Testis (tissue), 3 donors: ENCODE data around the gene APPBP2. TPM values are rescaled to one million over a fixed set of nuclear protein-coding genes. Genes with fewer than 3 reads are reported as not detected.

Source experiments
- DNase-seq: peaks from one replicate; pipeline ENCODE4 v3.0.0-alpha.2; 2019
- H3K27ac ChIP-seq, 2 donors: fragments of 200-600 bp; sonication (generic); one replicate each; pipeline ENCODE4 v1.5.1; 2019
- H3K27me3 ChIP-seq: fragments of 200-600 bp; sonication (generic); one replicate; pipeline ENCODE4 v1.5.1; 2019
- H3K36me3 ChIP-seq: fragments of 200-600 bp; sonication (generic); one replicate; pipeline ENCODE4 v1.5.1; 2017; ENCODE audit warnings: low read depth; ENCODE audit errors: missing control alignments
- H3K4me1 ChIP-seq: fragments of 200-600 bp; sonication (generic); one replicate; pipeline ENCODE4 v1.5.1; 2019
- H3K4me3 ChIP-seq, 2 donors: fragments of 200-600 bp; sonication (generic); one replicate each; pipeline ENCODE4 v1.5.1; 2017 to 2019
- H3K9me3 ChIP-seq: fragments of 200-600 bp; sonication (generic); one replicate; pipeline ENCODE4 v1.5.1; 2017
- POLR2A ChIP-seq: fragments of 450-650 bp; IDR thresholded peaks from one replicate; pipeline ENCODE4 v1.6.1; 2017; ENCODE audit warnings: antibody characterized with exemption, mild to moderate bottlenecking, moderate library complexity
- WGBS, 2 donors: methylation state at CpG; one replicate each; pipeline ENCODE4 v1.1.5; 2018; 5-methylcytosine and 5-hydroxymethylcytosine counted together
- intact Hi-C: fragments of 100-400 bp; cut with DNase I; formaldehyde crosslinking; loops from one replicate; pipeline ENCODE4 v1.15.1; 2023; ENCODE audit warnings: low total_unique reads
- polyA plus RNA-seq: library from polyadenylated mRNA; stranded (reverse); fragments of 350-450 nt; fragmentation: Illumina TruSeq; extraction: RNeasy Lipid Tissue Mini Kit (QIAGEN cat#74804); gene quantifications from one replicate; pipeline ENCODE4 v1.2.3, GENCODE V29; 2014; ENCODE audit warnings: low read depth, low replicate concordance; ENCODE audit not compliant: insufficient read depth
- total RNA-seq, 2 donors: library from RNA; depleted of rRNA; stranded (reverse); fragments of >200 nt; gene quantifications; one replicate each; pipeline ENCODE4 v1.2.3, GENCODE V29; 2016
- TF ChIP-seq, protein P1 (sequence below), 3 experiments: fragments of 450-650 bp in 2 of 3; fragments of 200-600 bp in 1 of 3; sonication (generic) in 1 of 3; IDR thresholded peaks; one replicate each; pipeline ENCODE4 v1.5.1; 2016 to 2019; ENCODE audit warnings: antibody characterized with exemption in 3 of 3, mild to moderate bottlenecking in 2 of 3, moderate library complexity in 1 of 3

Gene APPBP2
- total and polyA plus RNA-seq, 3 donors from 2014 or later: 58.2 to 98.4 (median 58.9) TPM

DNA sequence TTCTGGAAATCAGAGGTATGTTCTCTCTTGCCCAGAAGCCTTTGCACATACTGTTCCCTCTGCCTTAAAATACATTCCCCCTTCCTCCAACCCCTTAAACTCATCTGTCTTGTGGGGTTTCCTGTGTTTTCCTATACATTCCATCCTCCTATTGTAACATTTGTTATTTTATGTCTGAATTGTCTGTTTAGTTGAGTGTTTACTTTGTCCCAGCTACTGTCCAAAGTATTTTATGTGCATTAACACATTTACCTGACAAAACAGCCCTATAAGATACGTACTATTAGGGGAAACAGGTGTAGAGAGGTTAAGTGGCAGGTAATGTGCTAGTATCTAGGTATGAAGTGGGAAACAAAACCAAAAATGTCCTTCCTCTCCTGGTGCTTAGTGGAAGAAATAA is 61.7 kb downstream of the APPBP2 start:
- Histone ChIP-seq H3K27ac (no peak overlapping the region), H3K4me1 (peaks cover 16% of the 10 kb centered on the region), H3K27me3 (no peaks in the 10 kb centered on the region), H3K4me3 (no peak overlapping the region), H3K9me3 (no peaks in the 10 kb centered on the region), H3K36me3 (no peaks in the 10 kb centered on the region)
- WGBS, 2 donors: 96 to 97% methylated on average over 1 of the region's 1 CpG
- DNase-seq: no peak
- TF ChIP-seq, protein P1, sequence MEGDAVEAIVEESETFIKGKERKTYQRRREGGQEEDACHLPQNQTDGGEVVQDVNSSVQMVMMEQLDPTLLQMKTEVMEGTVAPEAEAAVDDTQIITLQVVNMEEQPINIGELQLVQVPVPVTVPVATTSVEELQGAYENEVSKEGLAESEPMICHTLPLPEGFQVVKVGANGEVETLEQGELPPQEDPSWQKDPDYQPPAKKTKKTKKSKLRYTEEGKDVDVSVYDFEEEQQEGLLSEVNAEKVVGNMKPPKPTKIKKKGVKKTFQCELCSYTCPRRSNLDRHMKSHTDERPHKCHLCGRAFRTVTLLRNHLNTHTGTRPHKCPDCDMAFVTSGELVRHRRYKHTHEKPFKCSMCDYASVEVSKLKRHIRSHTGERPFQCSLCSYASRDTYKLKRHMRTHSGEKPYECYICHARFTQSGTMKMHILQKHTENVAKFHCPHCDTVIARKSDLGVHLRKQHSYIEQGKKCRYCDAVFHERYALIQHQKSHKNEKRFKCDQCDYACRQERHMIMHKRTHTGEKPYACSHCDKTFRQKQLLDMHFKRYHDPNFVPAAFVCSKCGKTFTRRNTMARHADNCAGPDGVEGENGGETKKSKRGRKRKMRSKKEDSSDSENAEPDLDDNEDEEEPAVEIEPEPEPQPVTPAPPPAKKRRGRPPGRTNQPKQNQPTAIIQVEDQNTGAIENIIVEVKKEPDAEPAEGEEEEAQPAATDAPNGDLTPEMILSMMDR (IDR thresholded peaks at IDR 0.05): no peak
- TF ChIP-seq POLR2A: no peak
- intact Hi-C loops: no loop called here

DNA sequence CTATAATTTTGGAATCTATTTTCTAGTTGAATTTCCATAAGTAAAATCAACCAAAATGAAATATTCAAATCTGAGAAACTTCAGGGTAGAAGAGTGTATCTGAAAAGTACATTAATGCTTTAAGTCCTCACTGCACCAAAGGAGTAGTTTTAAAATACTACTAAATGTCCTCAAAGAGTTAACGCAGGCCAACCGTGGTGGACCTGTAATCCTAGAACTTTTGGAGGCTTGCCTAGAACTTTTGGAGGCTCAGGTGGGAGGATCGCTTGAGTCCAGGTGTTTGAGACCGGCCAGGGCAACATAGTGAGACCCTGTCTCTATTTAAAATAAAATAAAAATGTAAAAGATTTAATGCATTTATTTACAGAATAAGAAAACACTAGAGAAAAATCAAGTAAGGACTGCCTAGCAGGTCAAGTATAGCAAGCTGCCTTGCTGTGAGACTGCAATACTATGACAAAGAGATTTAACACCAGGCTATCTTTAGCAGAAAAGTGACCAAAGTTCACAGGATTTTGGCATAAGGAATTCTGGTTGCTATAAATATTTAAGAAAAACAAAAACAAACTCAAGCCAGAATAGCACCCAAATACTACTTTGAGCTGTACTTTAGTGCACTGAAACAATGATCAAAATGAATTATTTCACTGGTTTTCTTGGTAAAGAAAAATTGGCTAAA is 62.7 kb downstream of the APPBP2 start:
- DNase-seq: no peak
- H3K4me3 ChIP-seq: no peak overlapping the region
- peaks cover 9% of the 10 kb centered on the region for H3K4me1 ChIP-seq
- H3K27ac ChIP-seq: no peak overlapping the region
- intact Hi-C loops: no loop called here
- no peak for TF ChIP-seq POLR2A
- TF ChIP-seq, protein P1 (IDR thresholded peaks at IDR 0.05): no peak
- 55 to 64% methylated on average over 4 of the region's 4 CpGs for WGBS, 2 donors
- no peaks in the 10 kb centered on the region for H3K9me3 ChIP-seq
- no peaks in the 10 kb centered on the region for H3K27me3 ChIP-seq
- no peaks in the 10 kb centered on the region for H3K36me3 ChIP-seq

DNA sequence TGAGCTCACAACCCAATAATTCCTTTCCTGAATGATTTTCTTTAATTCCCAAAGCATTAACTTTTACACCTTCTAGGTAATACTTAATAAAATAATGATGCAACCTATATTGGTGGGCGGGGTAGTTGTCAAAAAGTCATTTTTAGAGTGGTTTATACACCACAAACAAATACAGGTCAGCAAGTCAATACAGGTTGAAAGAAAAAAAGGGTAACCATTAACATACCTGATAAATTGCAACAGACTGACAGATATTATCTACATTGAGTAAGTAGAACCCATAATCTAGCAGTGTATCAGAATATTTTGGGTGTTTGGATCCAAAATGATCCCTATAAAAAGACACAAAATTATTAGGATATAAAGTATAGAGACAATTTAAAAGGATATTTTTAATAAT is 64.5 kb downstream of the APPBP2 start:
- no peak for TF ChIP-seq POLR2A
- TF ChIP-seq, protein P1 (IDR thresholded peaks at IDR 0.05): no peak
- no peak overlapping the region for H3K27ac ChIP-seq
- WGBS, 2 donors: 93 to 94% methylated on average over 1 of the region's 1 CpG
- no peak overlapping the region for H3K4me3 ChIP-seq
- peaks cover 5% of the 10 kb centered on the region for H3K4me1 ChIP-seq
- H3K36me3 ChIP-seq: no peaks in the 10 kb centered on the region
- intact Hi-C loops: no loop called here
- DNase-seq: no peak
- H3K27me3 ChIP-seq: no peaks in the 10 kb centered on the region
- no peaks in the 10 kb centered on the region for H3K9me3 ChIP-seq

DNA sequence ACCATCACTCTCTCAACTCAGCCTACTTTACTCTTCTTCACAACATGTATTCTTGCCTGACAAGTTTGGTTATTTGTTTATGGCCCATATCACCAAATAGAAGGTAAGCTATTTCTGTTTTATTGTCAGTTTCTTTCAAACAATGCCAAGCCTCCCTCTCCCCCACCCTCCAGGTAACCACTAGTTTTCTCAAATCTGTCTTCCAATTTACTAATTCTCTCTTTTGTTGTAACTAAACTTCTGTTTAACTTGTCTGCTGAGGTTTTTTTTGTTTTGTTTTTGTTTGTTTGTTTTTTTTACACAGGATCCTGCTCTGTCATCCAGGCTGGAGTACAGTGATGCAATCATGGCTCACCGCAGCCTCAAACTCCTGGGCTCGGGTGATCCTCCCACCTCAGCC is 68.9 kb downstream of the APPBP2 start:
- TF ChIP-seq, protein P1 (IDR thresholded peaks at IDR 0.05): no peak
- TF ChIP-seq POLR2A: no peak
- DNase-seq: no peak
- WGBS, 2 donors: 100% methylated on average over 2 of the region's 2 CpGs
- no peaks in the 10 kb centered on the region for H3K9me3 ChIP-seq
- H3K4me3 ChIP-seq: no peak overlapping the region
- intact Hi-C loops: no loop called here
- no peaks in the 10 kb centered on the region for H3K27me3 ChIP-seq
- H3K27ac ChIP-seq: no peak overlapping the region
- H3K4me1 ChIP-seq: no peaks in the 10 kb centered on the region
- H3K36me3 ChIP-seq: no peaks in the 10 kb centered on the region

DNA sequence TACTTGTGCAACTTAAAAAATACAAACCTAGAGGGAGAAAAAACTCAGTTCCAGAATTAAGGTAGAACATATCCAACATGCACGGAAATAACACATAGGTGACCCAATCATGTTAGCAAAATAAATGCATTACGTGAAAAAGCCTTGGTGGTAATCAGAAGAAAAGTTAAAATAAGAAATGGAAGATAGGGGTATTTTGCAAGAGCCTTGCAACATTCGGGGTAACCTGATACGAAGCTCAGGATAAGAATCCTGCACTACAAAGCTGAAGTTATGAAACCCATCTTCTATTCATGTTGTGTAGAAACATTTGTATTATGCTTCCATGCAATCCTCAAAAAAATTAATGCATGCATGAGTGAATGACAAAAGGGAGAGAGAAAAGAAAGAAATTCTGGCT is 70.7 kb downstream of the APPBP2 start:
- no peak for DNase-seq
- H3K27ac ChIP-seq: no peak overlapping the region
- no peak overlapping the region for H3K4me3 ChIP-seq
- H3K27me3 ChIP-seq: no peaks in the 10 kb centered on the region
- TF ChIP-seq, protein P1 (IDR thresholded peaks at IDR 0.05): no peak
- no peak for TF ChIP-seq POLR2A
- 91 to 94% methylated on average over 4 of the region's 4 CpGs for WGBS, 2 donors
- intact Hi-C loops: no loop called here
- H3K36me3 ChIP-seq: no peaks in the 10 kb centered on the region
- H3K9me3 ChIP-seq: no peaks in the 10 kb centered on the region
- no peaks in the 10 kb centered on the region for H3K4me1 ChIP-seq
